ENCODE results near the gene GFRA4.

DNA sequence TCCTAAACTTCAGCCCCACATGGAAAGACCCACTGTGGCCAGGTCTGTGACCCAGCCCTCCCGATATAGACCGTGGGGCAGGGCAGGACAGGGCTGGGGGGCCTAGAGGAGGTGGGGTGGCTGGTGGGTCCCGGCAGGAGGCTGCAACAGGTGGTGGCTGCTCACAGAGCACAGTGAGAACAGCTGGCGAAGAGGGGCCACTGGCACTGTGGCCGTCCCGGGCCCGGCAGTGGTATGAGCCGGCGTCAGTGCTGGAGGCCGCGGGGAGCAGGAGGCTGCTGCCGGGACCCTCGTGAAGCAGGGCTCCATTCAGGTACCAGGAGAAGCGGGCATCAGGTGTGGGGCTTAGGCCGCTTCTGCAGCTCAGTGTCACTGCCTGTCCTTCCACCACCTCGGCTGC, 35.8 kb upstream of the GFRA4 start:
- TF ChIP-seq, protein P1, sequence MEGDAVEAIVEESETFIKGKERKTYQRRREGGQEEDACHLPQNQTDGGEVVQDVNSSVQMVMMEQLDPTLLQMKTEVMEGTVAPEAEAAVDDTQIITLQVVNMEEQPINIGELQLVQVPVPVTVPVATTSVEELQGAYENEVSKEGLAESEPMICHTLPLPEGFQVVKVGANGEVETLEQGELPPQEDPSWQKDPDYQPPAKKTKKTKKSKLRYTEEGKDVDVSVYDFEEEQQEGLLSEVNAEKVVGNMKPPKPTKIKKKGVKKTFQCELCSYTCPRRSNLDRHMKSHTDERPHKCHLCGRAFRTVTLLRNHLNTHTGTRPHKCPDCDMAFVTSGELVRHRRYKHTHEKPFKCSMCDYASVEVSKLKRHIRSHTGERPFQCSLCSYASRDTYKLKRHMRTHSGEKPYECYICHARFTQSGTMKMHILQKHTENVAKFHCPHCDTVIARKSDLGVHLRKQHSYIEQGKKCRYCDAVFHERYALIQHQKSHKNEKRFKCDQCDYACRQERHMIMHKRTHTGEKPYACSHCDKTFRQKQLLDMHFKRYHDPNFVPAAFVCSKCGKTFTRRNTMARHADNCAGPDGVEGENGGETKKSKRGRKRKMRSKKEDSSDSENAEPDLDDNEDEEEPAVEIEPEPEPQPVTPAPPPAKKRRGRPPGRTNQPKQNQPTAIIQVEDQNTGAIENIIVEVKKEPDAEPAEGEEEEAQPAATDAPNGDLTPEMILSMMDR (conservative IDR thresholded peaks at IDR 0.05; ENCODE audit: low read depth, low read length), result no peak
- TF ChIP-seq EZH2phosphoT487 (IDR thresholded peaks at IDR 0.05; ENCODE audit: borderline replicate concordance, low read length) (no peak), EZH2 (IDR thresholded peaks at IDR 0.05; ENCODE audit: low read length, unreplicated experiment) (no peak)
